IMR-90 (cell line): ENCODE results near the gene CYP27C1. TPM values are rescaled to one million over a fixed set of nuclear protein-coding genes. Genes with fewer than 3 reads are reported as not detected.
A peak's percentile ranks its signal among the peaks of the same experiment; 100 is the strongest.

ENCODE experiments used
- ATAC-seq: fragments of 200-7000 bp; cut with Tn5 transposase; 2 replicates; pipeline ENCODE4 v1.9.1; 2020; ENCODE audit warnings: low read depth, mild to moderate bottlenecking, moderate library complexity
- BruUV-seq: library from RNA; stranded (reverse); fragments of 400-500 nt; replicated peaks from 2 replicates; lab custom pipeline; 2021; lab: Mats Ljungman, UMichigan
- CTCF ChIA-PET: fragments of 300-600 bp; formaldehyde crosslinking; extraction: SDS; loops from one replicate; lab custom pipeline; 2021; ENCODE audit warnings: antibody characterized with exemption; lab: Yijun Ruan, JAX
- POLR2A ChIA-PET: fragments of 300-600 bp; sonication (Branson Sonifier 250); formaldehyde crosslinking; loops from one replicate; lab custom pipeline; 2022; ENCODE audit warnings: antibody characterized with exemption; ENCODE audit not compliant: unreplicated experiment; lab: Charles Lee
- DNase-seq: peaks from one replicate; pipeline ENCODE4 v3.0.0; 2013
- H2AFZ ChIP-seq: replicated peaks from 2 replicates; pipeline ENCODE3; 2013; ENCODE audit warnings: low read length, mild to moderate bottlenecking; ENCODE audit not compliant: poor library complexity
- H2AK5ac ChIP-seq: 2 replicates; pipeline ENCODE4 v1.6.1; 2013; ENCODE audit warnings: low read depth, low read length, inconsistent platforms
- H2AK9ac ChIP-seq: replicated peaks from 2 replicates; pipeline ENCODE3; 2013; ENCODE audit warnings: mild to moderate bottlenecking, low read depth, low read length, moderate library complexity; ENCODE audit not compliant: poor library complexity
- H2BK120ac ChIP-seq: 2 replicates; pipeline ENCODE4 v1.6.1; 2013; ENCODE audit warnings: low read depth, low read length, inconsistent platforms
- H2BK15ac ChIP-seq: 3 replicates; pipeline ENCODE4 v1.6.1; 2013; ENCODE audit warnings: low read depth, low read length, inconsistent platforms
- H2BK20ac ChIP-seq: 2 replicates; pipeline ENCODE4 v1.6.1; 2013; ENCODE audit warnings: low read depth, mild to moderate bottlenecking, inconsistent platforms, low read length, moderate library complexity
- H2BK5ac ChIP-seq: 2 replicates; pipeline ENCODE4 v1.6.1; 2013; ENCODE audit warnings: mild to moderate bottlenecking, low read depth, low read length, inconsistent platforms; ENCODE audit not compliant: poor library complexity, severe bottlenecking
- H3K14ac ChIP-seq: replicated peaks from 2 replicates; pipeline ENCODE4 v1.6.1; 2013; ENCODE audit warnings: low read depth, low read length, inconsistent platforms
- H3K18ac ChIP-seq: 2 replicates; pipeline ENCODE4 v1.6.1; 2013; ENCODE audit warnings: low read depth, low read length, control low read depth
- H3K23ac ChIP-seq: 2 replicates; pipeline ENCODE4 v1.6.1; 2013; ENCODE audit warnings: low read depth, low read length, inconsistent platforms
- H3K27ac ChIP-seq: 2 replicates; pipeline ENCODE4 v1.5.1; 2013; ENCODE audit warnings: mild to moderate bottlenecking, control low read depth, low read length; ENCODE audit not compliant: insufficient read depth
- H3K27me3 ChIP-seq: 2 replicates; pipeline ENCODE4 v1.6.1; 2013; ENCODE audit warnings: low read length; ENCODE audit not compliant: control insufficient read depth, insufficient read depth
- H3K36me3 ChIP-seq: 2 replicates; pipeline ENCODE4 v1.6.1; 2013; ENCODE audit warnings: low read length, mixed read lengths; ENCODE audit not compliant: control insufficient read depth, insufficient read depth
- H3K4ac ChIP-seq: 2 replicates; pipeline ENCODE4 v1.6.1; 2013; ENCODE audit warnings: low read depth, low read length, inconsistent platforms
- H3K4me1 ChIP-seq: 2 replicates; pipeline ENCODE4 v1.6.1; 2013; ENCODE audit warnings: low read length, mixed read lengths; ENCODE audit not compliant: control insufficient read depth, insufficient read depth
- H3K4me2 ChIP-seq: 2 replicates; pipeline ENCODE4 v1.6.1; 2013; ENCODE audit warnings: low read depth, mild to moderate bottlenecking, control low read depth, low read length, moderate library complexity
- H3K4me3 ChIP-seq: 2 replicates; pipeline ENCODE4 v1.5.1; 2013; ENCODE audit warnings: low read depth, mild to moderate bottlenecking, control low read depth, low read length, moderate library complexity; ENCODE audit not compliant: insufficient read depth
- H3K56ac ChIP-seq: 2 replicates; pipeline ENCODE4 v1.6.1; 2013; ENCODE audit warnings: low read length, inconsistent platforms; ENCODE audit not compliant: insufficient read depth; ENCODE audit errors: extremely low read depth
- H3K79me1 ChIP-seq, 2 experiments: 2 replicates each; pipeline ENCODE4 v1.6.1; 2013; ENCODE audit warnings: low read length in 2 of 2, inconsistent platforms in 1 of 2, low read depth in 1 of 2
- H3K9ac ChIP-seq: 2 replicates; pipeline ENCODE4 v1.6.1; 2013; ENCODE audit warnings: low read depth, low read length, control low read depth
- H3K9me1 ChIP-seq: 2 replicates; pipeline ENCODE4 v1.6.1; 2013; ENCODE audit warnings: low read length, inconsistent platforms; ENCODE audit not compliant: insufficient read depth
- H3K9me3 ChIP-seq: 2 replicates; pipeline ENCODE4 v1.6.1; 2013; ENCODE audit warnings: low read length; ENCODE audit not compliant: control insufficient read depth, insufficient read depth
- H4K20me1 ChIP-seq: 2 replicates; pipeline ENCODE4 v1.6.1; 2013; ENCODE audit warnings: low read length, inconsistent platforms; ENCODE audit not compliant: insufficient read depth
- H4K5ac ChIP-seq: 2 replicates; pipeline ENCODE4 v1.6.1; 2013; ENCODE audit warnings: mild to moderate bottlenecking, low read depth, low read length, control low read depth
- H4K8ac ChIP-seq, 2 experiments: 2 replicates each; pipeline ENCODE4 v1.6.1; 2013; ENCODE audit warnings: low read depth in 2 of 2, low read length in 2 of 2, control low read depth in 1 of 2, inconsistent platforms in 1 of 2
- H4K91ac ChIP-seq: 2 replicates; pipeline ENCODE4 v1.6.1; 2013; ENCODE audit warnings: low read depth, low read length, inconsistent platforms; ENCODE audit not compliant: insufficient read depth
- BHLHE40 ChIP-seq: fragments of 150-350 bp; IDR thresholded peaks from 2 replicates; pipeline ENCODE4 v1.6.1; 2016; ENCODE audit warnings: mild to moderate bottlenecking, low read depth, low read length
- CHD1 ChIP-seq: IDR thresholded peaks from 2 replicates; pipeline ENCODE4 v1.6.1; 2012; ENCODE audit warnings: low read depth, low read length, improper control_type of control experiment
- MAFK ChIP-seq: IDR thresholded peaks from 2 replicates; pipeline ENCODE4 v1.6.1; 2012; ENCODE audit warnings: low read depth, low read length, improper control_type of control experiment
- WGBS, 2 experiments: methylation state at CpG; one replicate each; pipeline versions ENCODE4 v1.1.5 to v1.1.7; 2013; ENCODE audit warnings: missing lambda C conversion rate in 2 of 2; ENCODE audit not compliant: insufficient read length in 1 of 2; ENCODE audit errors: extremely low coverage in 2 of 2; 5-methylcytosine and 5-hydroxymethylcytosine counted together
- dilution Hi-C: fragments of 300-500 bp; cut with HindIII; formaldehyde crosslinking; loops from one replicate; pipeline ENCODE4 v1.14.3; 2018; ENCODE audit warnings: low sequenced_read_pairs; ENCODE audit not compliant: unreplicated experiment
- in situ Hi-C: fragments of 300-500 bp; cut with MboI; formaldehyde crosslinking; loops from 3 replicates; pipeline ENCODE4 v1.14.3; 2019; ENCODE audit warnings: low sequenced_read_pairs, inconsistent platforms, mixed read lengths
- intact Hi-C: fragments of 100-400 bp; cut with micrococcal nuclease; formaldehyde crosslinking; loops from 2 replicates; pipeline ENCODE4 v1.10.0; 2022
- polyA plus RNA-seq, 3 experiments: library from polyadenylated mRNA; depleted of rRNA; stranded (reverse); fragments of >200 nt; gene quantifications; 2 replicates each; pipeline ENCODE4 v1.2.3, GENCODE V29; 2012; ENCODE audit warnings: low replicate concordance in 1 of 3
- total RNA-seq: library from RNA; depleted of rRNA; stranded (reverse); fragments of >200 nt; gene quantifications from 2 replicates; pipeline ENCODE4 v1.2.3, GENCODE V29; 2012
- TF ChIP-seq, protein P1 (sequence below): fragments of 150-350 bp; IDR thresholded peaks from 2 replicates; pipeline ENCODE4 v1.6.1; 2017; ENCODE audit warnings: mild to moderate bottlenecking, antibody characterized with exemption, low read length, low read depth

Gene CYP27C1
- total and polyA plus RNA-seq, 2 of the 4 experiments (the other 2 are of a cell fraction), result not detected

DNA sequence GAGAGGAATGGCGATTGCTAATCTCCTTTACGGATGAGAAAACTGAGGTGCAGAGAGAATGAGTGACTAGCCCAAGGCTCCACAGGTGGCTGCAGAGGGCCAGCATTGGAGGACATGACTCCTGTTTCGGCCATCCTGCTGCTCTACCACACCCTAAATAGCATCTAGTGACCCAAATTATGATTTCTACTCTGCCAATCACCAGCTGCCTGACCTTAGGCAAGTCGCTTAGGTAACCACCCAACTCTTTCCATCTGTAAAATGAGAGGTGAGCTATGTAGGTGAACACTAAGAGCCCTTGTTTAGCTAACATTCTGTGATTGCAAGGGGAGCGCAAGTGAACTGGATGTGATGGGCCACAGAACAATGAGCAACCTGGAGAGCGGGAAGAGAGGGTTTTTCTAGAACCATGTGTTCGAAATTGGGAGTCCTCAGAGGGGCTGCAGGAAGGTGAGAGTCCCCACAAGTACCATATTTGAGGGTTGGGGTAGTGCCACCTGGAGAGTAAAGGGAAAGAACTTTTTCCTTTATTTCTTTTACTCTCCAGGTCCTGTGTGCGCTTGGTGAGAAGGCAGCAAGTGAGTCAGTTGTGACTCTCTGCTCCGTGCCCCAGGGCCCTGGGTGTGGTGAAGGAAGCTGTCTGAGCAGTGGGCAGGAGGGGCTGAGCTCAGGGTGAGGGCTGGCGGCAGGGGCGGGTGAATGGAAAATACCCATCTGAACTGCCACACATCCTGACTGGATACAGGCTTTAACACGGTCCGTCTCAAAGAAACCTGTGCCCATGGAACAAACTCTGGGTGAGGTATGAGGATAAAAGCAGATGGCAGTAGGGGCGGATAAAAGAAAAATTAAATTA, 2.4 kb downstream of the CYP27C1 start:
- no peak overlapping the region for H3K23ac ChIP-seq
- no peak overlapping the region for H3K14ac ChIP-seq
- H4K5ac ChIP-seq, result no peak overlapping the region
- H2BK5ac ChIP-seq, result no peak overlapping the region
- no peak overlapping the region for H2BK120ac ChIP-seq
- no peak overlapping the region for H3K4me3 ChIP-seq
- in situ Hi-C loops (no loop called here), intact Hi-C loops (no loop called here), dilution Hi-C loops (no loop called here)
- H2BK20ac ChIP-seq, result no peak overlapping the region
- CTCF ChIA-PET, result interaction anchor here (0.6 kb wide), 1 partner anchor 19 kb away, joined by 3 read pairs; no protein-coding TSS in a partner anchor
- H3K9me1 ChIP-seq, result no peaks in the 10 kb centered on the region
- peak overlapping the region; percentile 70 for H2AFZ ChIP-seq
- H3K4ac ChIP-seq, result no peak overlapping the region
- DNase-seq (no peak), ATAC-seq (no peak)
- no peaks in the 10 kb centered on the region for H3K79me1 ChIP-seq
- TF ChIP-seq, protein P1, sequence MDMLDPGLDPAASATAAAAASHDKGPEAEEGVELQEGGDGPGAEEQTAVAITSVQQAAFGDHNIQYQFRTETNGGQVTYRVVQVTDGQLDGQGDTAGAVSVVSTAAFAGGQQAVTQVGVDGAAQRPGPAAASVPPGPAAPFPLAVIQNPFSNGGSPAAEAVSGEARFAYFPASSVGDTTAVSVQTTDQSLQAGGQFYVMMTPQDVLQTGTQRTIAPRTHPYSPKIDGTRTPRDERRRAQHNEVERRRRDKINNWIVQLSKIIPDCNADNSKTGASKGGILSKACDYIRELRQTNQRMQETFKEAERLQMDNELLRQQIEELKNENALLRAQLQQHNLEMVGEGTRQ, result no peak
- TF ChIP-seq BHLHE40 (no peak), CHD1 (no peak), MAFK (no peak)
- H3K9me3 ChIP-seq, result peaks cover 18% of the 10 kb centered on the region
- H2AK5ac ChIP-seq, result no peak overlapping the region
- H2AK9ac ChIP-seq, result no peak overlapping the region
- H3K56ac ChIP-seq, result no peak overlapping the region
- H3K4me2 ChIP-seq, result no peak overlapping the region
- peaks cover 50% of the 10 kb centered on the region for H3K27me3 ChIP-seq
- peaks cover 4% of the 10 kb centered on the region; the same call in 1 of the 2 replicates for H3K4me1 ChIP-seq
- H4K20me1 ChIP-seq, result peaks cover 5% of the 10 kb centered on the region; the same call in 1 of the 2 replicates
- POLR2A ChIA-PET, result no interaction called here
- BruUV-seq, result no TSS peak
- H3K36me3 ChIP-seq, result no peaks in the 10 kb centered on the region
- no peak overlapping the region for H3K9ac ChIP-seq
- no peak overlapping the region for H2BK15ac ChIP-seq
- H3K18ac ChIP-seq, result no peak overlapping the region
- no peak overlapping the region for H4K8ac ChIP-seq
- 100% methylated on average over 1 of the region's 14 CpGs; no CpG with 5 or more reads in 1 of the 2 experiments for WGBS, 2 experiments
- H3K27ac ChIP-seq, result no peak overlapping the region
- no peak overlapping the region for H4K91ac ChIP-seq
